HG03135 (cell line): ENCODE data around the gene SCGB1D1.

Experiments used
- ATAC-seq: cut with Tn5 transposase; IDR thresholded peaks from one replicate; pipeline ENCODE4 v1.9.1; 2021; ENCODE audit warnings: mild to moderate bottlenecking, moderate library complexity; ENCODE audit not compliant: unreplicated experiment

SCGB1D1 gene

DNA sequence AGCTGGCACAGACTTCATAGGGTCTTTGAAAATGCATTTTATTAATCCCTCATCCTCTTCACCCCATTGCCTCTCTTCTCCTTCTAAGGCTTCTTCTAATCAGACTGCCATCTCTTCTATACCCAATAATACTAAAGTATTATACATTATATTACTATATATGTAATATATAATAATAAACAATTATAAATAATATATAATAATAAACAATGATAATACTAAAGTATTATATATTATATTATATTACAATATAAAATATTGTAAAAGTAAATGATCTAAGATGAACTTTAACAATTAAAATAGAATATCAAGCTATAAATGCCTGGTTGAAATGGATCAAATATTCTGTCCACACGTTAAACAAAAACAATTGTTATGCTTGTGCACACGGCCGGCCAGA is 31.5 kb downstream of the SCGB1D1 start:
- ATAC-seq, result no peak

GRCh38 chr11:62223095-62223494 is 33.1 kb downstream of the SCGB1D1 start:
- no peak for ATAC-seq

GRCh38 chr11:62233730-62234129 is 43.7 kb downstream of the SCGB1D1 start:
- ATAC-seq, result no peak

DNA sequence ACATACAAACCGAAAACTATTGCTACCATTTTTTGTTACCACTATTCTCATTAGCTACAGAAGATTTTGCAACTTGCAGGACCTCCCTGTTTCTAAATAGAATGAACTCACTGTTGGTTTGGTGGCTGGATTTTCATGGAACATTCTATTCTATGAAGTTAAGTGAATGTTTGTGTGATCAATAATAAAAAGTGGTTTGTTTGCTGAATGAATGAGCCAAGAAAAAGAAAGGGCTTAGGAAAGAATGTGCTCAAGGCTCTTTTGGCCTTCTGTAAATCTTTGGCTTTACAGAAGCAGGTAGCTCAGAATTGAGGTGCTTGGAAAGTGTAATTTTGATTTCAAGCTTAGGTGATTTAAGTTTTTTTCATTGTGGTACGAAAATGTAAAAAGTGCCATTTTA is 46.2 kb downstream of the SCGB1D1 start:
- no peak for ATAC-seq

- ATAC-seq, result no peak
Measured at GRCh38 chr11:62237499-62237898, 47.5 kb downstream of the SCGB1D1 start.

DNA sequence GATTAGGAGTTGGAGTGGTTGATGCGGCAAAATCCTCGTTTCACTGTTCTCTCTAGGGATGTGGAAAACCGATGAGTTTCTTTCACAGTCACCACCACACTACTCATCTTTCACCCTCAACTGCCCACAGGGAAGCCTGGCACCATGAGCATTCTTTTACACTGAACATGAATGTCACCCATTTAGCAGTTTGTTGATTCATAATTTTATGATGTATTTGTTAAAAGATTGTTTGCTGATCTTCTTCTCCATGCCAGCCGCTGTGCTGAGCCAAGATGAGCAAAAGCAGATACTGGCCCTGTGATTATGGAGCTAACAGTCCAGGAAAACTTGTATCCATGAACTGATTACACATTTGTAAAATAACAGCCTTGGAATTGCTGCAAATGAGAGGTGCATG is 48.1 kb downstream of the SCGB1D1 start:
- ATAC-seq, result no peak

DNA sequence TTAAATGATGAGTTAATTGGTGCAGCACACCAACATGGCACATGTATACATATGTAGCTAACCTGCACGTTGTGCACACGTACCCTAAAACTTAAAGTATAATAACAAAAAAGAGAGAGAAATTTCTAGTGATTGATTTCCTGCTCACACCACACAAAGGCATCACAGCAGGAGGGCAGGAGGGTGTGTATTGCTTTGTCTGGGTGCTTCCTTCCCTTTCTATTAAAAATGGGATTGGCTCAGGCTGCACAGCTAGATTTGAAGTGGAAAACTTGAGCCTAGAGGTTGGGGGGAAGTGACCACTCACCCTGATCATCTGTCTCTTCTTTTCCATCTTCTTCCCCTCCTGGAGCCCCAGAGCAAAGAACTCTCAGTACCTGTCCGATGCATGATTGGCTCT is 51.1 kb downstream of the SCGB1D1 start:
- ATAC-seq, result no peak

DNA sequence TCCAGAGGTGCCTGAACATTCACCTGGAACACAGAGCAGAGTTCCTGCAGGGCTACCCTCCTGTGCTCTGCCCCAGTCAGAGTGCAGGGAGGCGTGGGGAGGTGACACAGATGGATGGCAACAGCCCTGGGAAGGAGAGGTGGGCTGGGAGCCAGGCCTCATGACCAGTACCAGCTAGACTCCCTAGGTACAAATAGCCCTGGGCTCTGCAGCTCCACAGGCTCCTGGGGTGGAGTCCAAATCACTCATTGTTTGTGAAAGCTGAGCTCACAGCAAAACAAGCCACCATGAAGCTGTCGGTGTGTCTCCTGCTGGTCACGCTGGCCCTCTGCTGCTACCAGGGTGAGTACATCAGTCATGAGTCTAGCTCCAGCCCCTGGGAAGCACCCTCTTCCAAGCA is 52.0 kb downstream of the SCGB1D1 start, which contains the start of gene SCGB1D2:
SCGB1D2 (plus strand) TSS at position 219 of the 400 bp plus-strand sequence; CDS start at position 288, 69 bp downstream.
- no peak for ATAC-seq
